ENCODE data around the gene CRACR2A. TPM values are rescaled to one million over a fixed set of nuclear protein-coding genes. Genes with fewer than 3 reads are reported as not detected.

Gene CRACR2A
- total and polyA plus RNA-seq, 4 donors: 1.4 to 10.2 (median 5.5) TPM

DNA sequence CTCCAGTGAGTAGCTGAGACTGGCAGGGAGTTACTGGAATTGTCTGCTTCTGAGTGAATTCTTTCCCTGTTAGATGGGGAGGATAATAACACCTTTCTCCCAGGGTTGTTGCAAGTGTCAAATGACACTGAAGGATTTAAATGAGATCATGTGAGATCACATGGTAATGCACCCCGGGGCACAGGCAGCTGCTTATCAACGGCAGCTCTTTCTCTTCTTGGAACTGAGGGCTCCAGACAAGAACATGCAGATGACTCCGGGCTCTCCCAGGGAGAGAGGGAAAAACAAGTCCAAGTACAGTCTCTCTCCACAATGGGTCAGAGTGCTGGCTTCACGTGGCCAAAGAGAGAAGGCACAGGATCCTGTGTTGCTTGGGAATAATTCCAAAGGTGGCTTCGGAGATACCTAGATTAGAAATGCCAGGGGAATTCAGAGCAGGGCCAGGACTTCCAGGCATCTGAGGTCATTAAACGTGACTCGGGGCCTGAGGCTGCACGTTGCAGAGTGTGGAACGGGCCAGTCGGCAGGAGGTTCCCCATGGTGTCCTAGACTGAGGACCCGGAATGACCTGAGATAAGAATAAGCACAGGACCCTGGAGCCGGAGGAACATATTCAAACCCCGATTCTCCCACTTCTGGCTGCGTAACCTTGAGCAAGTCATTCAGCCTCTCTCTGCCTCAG, 152.7 kb downstream of the CRACR2A start:
- Histone ChIP-seq H3K27me3 (ENCODE audit: control insufficient read depth in 3 of 3, insufficient read depth in 3 of 3, low read length in 2 of 3) (no peaks in the 10 kb centered on the region), H3K4me3 (no peak overlapping the region), H3K4me1 (ENCODE audit: control insufficient read depth in 5 of 5, insufficient read depth in 5 of 5, low read length in 5 of 5) (peaks cover 0 to 10% (median 6%) of the 10 kb centered on the region in 5 donors), H3K27ac (ENCODE audit: low read depth in 1 of 2, low read length in 1 of 2) (no peak overlapping the region), H3K36me3 (ENCODE audit: control insufficient read depth in 4 of 4, insufficient read depth in 4 of 4, low read length in 4 of 4) (no peaks in the 10 kb centered on the region), H3K9ac (ENCODE audit: insufficient read depth in 1 of 2, low read length in 2 of 2) (no peak overlapping the region), H3K9me3 (ENCODE audit: control insufficient read depth in 4 of 4, insufficient read depth in 3 of 4, low read length in 3 of 4) (no peaks in the 10 kb centered on the region)
- WGBS, 2 donors: 79 to 84% methylated on average over 14 of the region's 14 CpGs
- DNase-seq (no peak), ATAC-seq (ENCODE audit: insufficient read depth, low FRiP score) (no peak)
- TF ChIP-seq, protein P1, sequence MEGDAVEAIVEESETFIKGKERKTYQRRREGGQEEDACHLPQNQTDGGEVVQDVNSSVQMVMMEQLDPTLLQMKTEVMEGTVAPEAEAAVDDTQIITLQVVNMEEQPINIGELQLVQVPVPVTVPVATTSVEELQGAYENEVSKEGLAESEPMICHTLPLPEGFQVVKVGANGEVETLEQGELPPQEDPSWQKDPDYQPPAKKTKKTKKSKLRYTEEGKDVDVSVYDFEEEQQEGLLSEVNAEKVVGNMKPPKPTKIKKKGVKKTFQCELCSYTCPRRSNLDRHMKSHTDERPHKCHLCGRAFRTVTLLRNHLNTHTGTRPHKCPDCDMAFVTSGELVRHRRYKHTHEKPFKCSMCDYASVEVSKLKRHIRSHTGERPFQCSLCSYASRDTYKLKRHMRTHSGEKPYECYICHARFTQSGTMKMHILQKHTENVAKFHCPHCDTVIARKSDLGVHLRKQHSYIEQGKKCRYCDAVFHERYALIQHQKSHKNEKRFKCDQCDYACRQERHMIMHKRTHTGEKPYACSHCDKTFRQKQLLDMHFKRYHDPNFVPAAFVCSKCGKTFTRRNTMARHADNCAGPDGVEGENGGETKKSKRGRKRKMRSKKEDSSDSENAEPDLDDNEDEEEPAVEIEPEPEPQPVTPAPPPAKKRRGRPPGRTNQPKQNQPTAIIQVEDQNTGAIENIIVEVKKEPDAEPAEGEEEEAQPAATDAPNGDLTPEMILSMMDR (IDR thresholded peaks at IDR 0.05; ENCODE audit: control extremely low read depth, extremely low read depth): no peak

DNA sequence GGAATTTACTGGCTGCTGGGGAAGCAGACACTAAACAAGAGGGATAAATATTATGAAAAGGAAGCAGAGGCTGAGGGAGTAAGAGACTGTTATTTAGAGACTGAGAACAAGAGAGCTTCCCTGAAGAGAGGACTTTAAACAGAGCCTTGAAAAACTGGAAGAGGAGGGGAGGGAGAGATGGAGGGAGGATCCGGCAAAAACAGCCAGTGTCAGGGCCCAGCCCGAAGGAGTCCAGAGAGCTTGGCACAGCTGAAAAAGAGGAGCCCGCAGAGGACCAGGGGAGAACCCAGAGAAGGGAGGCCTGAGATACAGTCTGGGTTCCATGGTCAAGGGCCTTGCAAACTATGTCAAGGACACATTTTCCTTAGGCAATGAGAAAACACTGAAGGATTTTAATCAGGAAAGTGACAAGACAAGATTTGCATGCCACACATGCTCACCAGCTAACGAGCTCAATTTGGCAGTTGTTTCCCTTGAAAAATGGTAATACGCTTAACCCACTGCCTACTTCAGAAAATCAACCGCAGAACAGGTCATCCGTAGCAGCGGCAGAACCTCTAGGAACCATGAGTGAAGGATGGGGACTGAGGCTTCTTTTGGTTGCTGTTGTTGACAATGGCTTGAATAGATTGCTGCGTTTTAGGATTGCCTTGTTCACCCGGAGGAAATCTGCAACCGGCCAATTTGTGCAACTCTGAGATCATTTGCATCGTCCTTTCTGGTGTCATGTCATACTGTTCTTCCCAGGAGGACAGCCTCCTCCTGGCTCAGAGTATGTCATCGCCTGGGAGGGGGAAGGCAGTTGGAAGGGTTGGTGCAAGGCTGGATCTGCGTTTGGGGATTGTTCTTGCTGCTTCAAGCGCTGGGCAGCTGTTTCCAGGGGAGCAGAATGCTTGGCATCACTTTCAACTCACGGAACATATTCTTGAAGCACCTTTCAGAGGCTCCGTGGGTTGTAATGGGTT, 153.7 kb downstream of the CRACR2A start:
- Histone ChIP-seq H3K27ac (ENCODE audit: low read depth in 1 of 2, low read length in 1 of 2) (no peak overlapping the region), H3K9ac (ENCODE audit: insufficient read depth in 1 of 2, low read length in 2 of 2) (no peak overlapping the region), H3K27me3 (ENCODE audit: control insufficient read depth in 3 of 3, insufficient read depth in 3 of 3, low read length in 2 of 3) (no peaks in the 10 kb centered on the region), H3K4me3 (no peak overlapping the region), H3K9me3 (ENCODE audit: control insufficient read depth in 4 of 4, insufficient read depth in 3 of 4, low read length in 3 of 4) (no peaks in the 10 kb centered on the region), H3K36me3 (ENCODE audit: control insufficient read depth in 4 of 4, insufficient read depth in 4 of 4, low read length in 4 of 4) (no peaks in the 10 kb centered on the region), H3K4me1 (ENCODE audit: control insufficient read depth in 5 of 5, insufficient read depth in 5 of 5, low read length in 5 of 5) (peaks cover 0 to under 1% (median 0%) of the 10 kb centered on the region in 5 donors)
- DNase-seq (no peak), ATAC-seq (ENCODE audit: insufficient read depth, low FRiP score) (no peak)
- 82 to 86% methylated on average over 17 of the region's 17 CpGs for WGBS, 2 donors
- TF ChIP-seq, protein P1 (IDR thresholded peaks at IDR 0.05; ENCODE audit: control extremely low read depth, extremely low read depth): no peak

DNA sequence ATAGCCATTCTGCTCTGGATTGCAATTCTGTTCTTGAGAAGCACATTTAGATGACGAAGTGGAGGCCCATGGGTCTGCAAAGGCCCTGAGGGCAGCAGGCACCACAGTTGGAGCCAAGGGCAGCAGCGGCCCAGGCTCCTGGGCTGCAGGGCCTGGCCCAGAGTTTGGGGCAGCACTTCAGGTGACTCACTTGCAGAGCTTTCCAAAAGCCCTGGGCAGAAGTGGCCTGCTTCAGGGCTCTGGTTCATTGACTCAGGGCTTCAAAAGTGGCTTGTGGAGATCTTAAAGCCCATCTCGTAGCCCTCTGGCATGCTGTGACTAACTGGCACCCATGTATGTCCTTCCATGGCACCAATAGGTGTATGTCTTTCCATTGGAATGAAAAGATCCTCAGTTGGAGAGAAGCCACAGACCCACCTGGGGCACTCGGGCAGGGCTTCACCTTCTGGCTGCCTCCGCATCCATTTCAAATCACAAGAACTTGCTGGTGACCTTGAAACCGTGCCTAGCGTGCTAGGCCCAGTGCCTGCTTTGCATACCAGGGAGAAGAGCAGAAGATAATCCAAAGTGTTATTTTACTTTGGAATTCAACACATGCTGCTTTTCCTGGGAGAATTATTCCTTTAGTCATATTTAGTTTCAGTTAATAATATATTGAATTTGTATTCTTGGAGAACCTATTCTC, 155.2 kb downstream of the CRACR2A start:
- H3K27ac ChIP-seq (ENCODE audit: low read depth in 1 of 2, low read length in 1 of 2): no peak overlapping the region
- DNase-seq (no peak), ATAC-seq (ENCODE audit: insufficient read depth, low FRiP score) (no peak)
- H3K4me1 ChIP-seq (ENCODE audit: control insufficient read depth in 5 of 5, insufficient read depth in 5 of 5, low read length in 5 of 5): no peaks in the 10 kb centered on the region
- no peaks in the 10 kb centered on the region for H3K36me3 ChIP-seq (ENCODE audit: control insufficient read depth in 4 of 4, insufficient read depth in 4 of 4, low read length in 4 of 4)
- H3K4me3 ChIP-seq: no peak overlapping the region
- no peak overlapping the region for H3K9ac ChIP-seq (ENCODE audit: insufficient read depth in 1 of 2, low read length in 2 of 2)
- no peaks in the 10 kb centered on the region for H3K9me3 ChIP-seq (ENCODE audit: control insufficient read depth in 4 of 4, insufficient read depth in 3 of 4, low read length in 3 of 4)
- 88 to 94% methylated on average over 7 of the region's 7 CpGs for WGBS, 2 donors
- H3K27me3 ChIP-seq (ENCODE audit: control insufficient read depth in 3 of 3, insufficient read depth in 3 of 3, low read length in 2 of 3): no peaks in the 10 kb centered on the region
- TF ChIP-seq, protein P1 (IDR thresholded peaks at IDR 0.05; ENCODE audit: control extremely low read depth, extremely low read depth): no peak
